CD1c-positive myeloid dendritic cell (primary cell): ENCODE data around the gene TAF11L2.
"Not testable (repeated sequence)": the region's sequence is repeated elsewhere in the genome, so short reads cannot be mapped to it uniquely, and the experiment has no call there.

Source experiments
- DNase-seq: peaks from one replicate; pipeline ENCODE4 v3.0.0-alpha.2; 2016; ENCODE audit errors: extremely low spot score

The TAF11L2 gene

DNA sequence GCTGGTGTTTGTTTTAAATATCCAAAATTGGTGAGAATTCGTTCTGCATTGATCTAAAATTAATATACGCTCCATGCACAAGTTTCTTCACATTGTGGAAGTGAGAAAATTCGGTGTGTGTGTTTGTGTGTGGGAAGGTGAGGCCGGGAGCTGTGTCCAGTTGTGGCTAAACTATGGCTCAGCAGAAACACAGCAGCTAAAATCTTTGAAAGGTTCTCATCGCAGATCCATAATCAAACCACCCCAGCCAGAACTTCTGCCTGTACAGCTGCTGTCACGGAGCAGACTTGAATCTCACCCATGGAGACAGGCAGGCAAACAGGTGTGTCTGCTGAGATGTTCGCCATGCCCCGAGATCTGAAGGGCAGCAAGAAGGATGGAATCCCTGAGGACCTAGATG, at the start of gene TAF11L2:
TAF11L2 (plus strand) TSS at position 301 of the 400 bp plus-strand sequence.
- not testable (repeated sequence) for DNase-seq

DNA sequence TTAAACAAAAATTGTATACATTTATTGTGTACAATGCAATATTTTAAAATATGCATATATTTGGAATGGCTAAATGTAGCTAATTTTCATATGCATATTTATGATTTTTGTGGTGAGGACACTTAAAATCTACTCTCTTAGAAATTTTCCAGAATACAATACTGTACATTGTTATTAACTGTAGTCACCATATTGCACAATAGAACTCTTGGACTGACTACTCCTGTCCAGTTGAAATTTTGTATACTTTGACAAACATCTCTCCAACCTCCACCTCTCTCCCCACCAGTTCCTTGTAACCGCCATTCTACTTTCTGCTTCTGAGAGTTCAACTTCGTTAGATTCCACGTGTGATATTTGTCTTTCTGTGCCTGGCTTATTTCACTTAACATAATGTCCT, 49.2 kb upstream of the TAF11L2 start:
- DNase-seq = no peak

DNA sequence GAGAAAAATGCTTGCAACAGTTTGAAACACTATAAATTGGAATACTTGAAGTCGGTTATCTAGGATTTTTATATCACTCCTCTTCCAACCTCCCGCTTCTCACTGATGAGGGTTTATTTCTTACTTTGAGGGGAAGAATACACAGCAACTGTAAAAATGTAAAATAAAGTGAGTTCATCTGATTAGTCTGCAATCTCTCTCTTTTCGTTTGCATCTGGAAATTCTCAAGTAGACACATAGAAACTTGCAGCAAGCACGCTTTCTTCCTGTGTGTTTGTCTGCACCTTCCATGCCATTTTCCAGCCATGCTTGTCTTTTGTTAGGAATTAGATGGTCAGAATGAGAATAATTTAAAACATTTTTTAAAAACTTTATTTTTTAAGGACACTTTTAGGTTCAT, 45.1 kb upstream of the TAF11L2 start:
- DNase-seq = no peak

DNA sequence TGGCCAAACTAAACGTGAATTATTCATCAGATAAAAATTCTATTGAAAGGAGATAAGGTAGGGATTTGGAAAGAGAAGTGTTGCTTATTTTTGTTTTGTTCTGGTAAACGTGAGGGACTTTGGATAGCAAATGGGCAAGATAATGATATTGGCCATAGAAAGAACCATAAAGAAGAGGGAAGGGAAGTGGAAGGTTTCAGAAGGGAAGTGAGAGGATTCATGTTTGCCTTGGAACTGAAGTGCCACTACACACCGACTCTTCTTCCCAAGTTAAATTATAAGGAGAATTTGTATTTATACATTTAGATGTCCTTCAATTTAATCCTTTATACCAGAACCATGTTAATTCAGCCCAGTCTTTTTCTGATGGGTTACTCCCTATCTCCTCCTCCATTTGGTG, 42.1 kb upstream of the TAF11L2 start:
- peak; percentile 60 for DNase-seq

DNA sequence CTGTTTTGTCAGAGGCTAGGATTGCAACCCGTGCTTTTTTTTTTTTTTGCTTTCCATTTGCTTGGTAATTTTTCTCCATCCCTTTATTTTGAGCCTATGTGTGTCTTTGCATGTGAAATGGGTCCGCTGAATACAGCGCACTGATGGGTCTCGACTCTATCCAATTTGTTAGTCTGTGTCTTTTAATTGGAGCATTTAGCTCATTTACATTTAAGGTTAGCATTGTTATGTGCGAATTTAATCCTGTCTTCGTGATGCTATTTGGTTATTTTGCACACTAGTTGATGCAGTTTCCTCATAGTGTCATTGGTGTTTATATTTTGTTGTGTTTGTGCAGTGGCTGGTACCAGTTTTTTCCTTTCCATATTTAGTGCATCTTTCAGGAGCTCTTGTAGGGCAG, 36.2 kb upstream of the TAF11L2 start:
- DNase-seq = no peak

DNA sequence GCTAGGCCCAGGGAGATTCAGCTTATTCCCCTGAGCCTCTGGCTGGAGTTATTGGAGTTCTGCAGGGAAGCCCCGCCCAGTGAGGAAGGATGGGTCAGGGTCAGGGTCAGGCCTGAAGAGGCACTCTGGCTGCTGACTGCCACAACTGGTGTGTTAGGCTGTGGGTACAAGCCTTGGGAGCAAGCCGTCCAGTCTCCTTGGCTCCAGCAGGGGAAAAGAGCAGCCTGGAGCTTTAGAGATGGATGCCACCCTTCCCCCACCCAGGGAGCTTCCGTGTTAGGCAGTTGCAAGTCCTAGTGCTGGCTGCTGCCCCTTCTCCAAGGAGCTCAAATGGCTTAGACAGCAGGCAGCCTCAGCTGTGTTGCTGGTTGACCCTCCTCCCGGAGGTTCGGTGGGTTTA, 34.4 kb upstream of the TAF11L2 start:
- no peak for DNase-seq

DNA sequence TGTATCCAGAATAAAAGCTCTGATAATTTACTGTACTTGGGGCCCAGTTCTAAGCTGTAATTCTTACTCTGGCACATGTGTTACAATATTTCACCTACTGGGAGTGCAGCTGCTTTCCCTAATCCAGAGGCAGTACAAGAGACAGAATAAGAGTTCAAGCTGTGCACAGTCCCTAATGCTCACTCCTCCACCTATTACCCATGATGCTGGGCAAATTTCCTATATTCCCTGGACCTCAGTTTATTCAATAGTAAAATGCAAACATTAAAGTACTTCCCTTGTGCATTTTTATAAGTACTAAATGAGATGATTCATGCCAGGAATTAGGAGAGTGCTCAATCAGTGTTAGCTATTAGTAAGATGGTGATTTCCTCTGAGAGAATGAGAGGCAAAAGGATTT, 28.0 kb upstream of the TAF11L2 start:
- DNase-seq = no peak

DNA sequence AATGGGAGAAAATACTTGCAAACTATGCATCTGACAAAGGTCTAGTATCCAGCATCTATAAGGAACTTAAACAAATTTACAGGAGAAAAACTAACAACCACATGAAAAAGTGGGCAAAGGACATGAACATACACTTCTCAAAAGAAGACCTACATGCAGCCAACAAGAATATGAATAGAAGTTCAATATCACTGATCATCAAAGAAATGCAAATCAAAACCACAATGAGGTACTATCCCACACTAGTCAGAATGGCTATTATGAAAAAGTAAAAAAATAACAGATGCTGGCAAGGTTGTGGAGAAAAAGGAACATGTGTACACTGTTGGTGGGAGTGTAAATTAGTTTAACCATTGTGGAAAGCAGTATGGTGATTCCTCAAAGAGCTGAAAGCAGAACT, 23.0 kb upstream of the TAF11L2 start:
- not testable (repeated sequence) for DNase-seq

DNA sequence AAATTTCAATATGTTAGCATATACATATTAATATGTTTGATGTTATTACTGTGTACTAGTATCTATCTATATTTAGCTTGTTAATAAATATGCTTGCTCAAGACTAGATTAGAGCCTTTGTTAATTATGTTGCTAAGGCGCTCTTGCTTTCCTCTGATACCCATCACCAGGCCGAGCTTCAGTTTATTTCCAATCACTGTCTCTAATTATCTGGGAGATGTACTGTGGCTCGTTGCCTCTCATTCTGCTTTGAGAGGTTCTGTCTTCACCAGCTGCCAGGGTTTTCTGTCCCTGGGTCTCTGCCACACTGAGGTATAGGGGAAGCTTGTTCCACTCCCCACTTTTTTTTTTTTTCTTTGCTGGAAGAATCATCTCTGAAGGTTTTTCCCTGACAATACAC, 21.0 kb upstream of the TAF11L2 start:
- DNase-seq = no peak

DNA sequence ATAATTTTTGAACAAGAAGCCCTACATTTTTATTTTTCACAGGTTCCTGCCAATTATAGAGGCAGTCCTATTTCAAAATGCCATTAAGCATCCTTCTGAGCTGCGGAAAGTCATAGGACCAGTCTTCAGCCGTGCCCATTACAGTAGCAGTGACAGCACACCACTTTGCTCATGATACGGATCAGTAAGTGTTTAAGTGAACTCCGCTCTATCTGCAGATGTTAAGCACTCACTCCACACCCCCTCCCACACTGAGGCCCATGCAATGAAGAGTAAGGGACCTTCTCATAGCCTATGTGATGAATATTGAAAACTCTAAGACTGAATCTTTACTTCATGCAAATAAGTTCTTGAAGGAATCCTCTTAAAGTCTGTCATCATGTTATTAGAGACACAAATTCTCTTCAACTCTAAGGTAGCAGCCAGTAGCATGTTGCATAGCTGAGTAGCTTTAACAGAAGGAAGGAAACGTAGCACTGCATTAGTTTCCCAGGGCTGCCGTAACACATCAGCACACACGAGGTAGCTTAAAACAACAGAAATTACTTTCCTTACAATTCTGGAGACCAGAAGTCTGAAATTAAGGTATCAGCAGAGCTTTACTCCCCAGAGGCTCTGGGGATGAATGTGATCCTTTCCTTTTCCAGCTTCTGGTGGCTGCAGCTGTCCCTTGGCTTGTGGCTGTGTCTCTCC, 20.3 kb upstream of the TAF11L2 start:
- DNase-seq = no peak

DNA sequence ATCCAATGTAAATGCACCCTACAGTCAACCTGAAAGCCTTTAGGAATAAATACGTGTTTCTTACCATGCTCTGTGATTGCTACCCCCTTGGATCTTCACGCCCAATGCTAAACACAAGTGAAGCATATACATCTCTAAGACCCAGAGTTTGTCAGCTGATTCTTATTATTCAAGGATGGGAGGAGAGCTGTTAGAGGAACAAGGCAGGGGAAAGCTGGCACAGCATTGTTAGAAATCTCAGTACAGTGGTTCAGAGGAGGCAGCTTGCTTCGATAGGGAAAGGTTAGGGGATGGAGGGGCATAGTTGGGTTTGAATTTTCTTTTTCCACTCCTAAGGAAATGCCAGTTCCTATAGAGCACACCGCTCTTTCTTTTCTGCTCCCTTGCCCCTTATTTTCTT, 16.7 kb upstream of the TAF11L2 start:
- DNase-seq = no peak

DNA sequence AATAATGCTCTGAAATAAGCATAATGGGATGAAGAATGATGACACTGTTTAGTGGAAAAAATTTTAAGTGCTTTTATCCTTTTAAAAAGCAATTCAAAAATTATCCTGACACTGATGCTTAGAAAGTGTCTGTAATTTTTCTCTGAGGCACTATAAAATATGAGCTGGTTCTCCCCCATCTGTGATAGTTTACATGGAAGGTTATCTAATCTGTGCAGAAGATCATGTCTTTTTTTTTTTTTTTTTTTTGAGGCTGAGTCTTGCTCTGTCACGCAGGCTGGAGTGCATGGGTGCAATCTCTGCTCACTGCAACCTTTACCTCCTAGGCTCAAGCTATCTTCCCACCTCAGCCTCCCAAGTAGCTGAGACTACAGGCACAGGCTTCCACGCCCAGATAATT, 15.2 kb upstream of the TAF11L2 start:
- DNase-seq = no peak

DNA sequence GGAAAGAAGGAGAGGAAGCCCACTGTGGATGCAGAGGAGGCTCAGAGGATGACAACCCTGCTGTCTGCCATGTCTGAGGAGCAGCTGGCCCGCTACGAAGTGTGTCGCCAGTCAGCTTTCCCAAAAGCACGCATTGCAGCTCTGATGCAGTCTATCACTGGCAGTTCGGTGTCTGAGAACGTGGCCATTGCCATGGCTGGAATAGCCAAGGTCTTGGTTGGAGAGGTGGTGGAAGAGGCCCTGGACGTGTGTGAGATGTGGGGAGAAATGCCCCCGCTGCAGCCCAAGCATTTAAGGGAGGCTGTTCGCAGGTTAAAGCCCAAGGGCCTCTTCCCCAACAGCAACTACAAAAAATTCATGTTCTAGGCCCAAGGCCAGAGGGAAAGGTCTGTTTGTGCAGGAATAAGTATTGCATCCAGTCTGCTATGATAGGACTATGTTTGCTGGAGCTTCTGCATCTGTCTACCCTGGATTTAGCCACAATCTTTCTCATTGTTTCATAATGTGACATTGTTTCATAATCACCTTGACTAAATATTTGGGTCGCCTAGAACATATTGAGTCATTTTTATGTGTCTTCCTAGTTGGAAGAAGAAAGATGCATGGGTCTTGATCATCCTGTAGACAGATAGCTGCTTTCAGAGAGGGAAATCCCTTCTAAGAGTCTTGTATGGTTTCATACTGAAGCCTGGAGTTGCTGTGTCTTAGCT, 11.4 kb upstream of the TAF11L2 start:
- not testable (repeated sequence) for DNase-seq

DNA sequence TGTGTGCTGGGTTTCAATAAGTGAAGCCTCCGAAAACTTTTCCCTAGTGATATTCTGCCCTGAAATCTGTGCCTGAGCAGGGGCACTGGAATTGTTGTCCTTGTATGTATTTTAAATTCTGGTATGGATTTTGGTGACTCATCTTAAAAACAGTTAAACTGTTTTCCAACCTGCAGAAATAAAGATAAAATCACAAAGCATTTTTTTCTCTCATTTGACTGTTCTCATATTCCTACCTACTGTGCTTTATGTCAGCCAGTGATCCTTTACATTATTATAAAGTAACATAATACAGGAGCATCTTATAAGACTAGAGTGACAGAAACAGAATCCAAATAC, 10.9 kb upstream of the TAF11L2 start:
- DNase-seq = no peak

DNA sequence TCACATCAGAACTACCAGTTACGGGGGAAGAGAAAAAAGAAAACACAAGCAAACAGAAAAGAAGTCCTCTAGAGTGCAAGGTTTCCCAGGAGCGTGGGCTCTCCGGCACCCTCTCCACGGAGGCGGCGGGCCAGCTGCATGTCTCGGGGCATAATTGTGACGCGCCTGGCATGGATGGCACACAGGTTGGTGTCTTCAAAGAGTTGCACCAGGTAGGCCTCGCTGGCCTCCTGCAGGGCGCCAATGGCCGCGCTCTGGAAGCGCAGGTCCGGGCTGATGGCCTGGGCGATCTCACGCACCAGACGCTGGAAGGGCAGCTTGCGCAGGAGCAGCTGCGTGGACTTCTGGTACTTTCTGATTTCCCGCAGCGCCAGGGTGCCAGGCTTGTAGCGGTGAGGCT, 6.8 kb upstream of the TAF11L2 start:
- DNase-seq = not testable (repeated sequence)

DNA sequence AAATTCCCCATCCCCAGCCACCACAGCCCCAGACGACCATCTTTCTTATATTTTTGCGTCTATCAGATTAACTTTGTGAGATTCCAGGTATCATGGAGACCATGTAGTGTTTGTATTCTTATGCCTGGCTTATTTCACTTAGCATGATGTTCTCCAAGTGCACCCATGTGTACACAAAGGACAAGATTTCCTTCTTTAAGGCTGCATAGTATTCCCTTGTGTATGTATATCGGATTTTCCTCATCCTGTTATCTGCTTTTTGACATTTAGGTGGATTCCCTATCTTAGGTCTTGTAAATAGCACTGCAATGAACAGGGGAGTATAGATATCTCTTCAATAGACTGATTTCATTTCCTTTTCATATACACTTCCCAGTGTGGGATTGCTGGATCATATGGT, 5.3 kb upstream of the TAF11L2 start:
- no peak for DNase-seq

DNA sequence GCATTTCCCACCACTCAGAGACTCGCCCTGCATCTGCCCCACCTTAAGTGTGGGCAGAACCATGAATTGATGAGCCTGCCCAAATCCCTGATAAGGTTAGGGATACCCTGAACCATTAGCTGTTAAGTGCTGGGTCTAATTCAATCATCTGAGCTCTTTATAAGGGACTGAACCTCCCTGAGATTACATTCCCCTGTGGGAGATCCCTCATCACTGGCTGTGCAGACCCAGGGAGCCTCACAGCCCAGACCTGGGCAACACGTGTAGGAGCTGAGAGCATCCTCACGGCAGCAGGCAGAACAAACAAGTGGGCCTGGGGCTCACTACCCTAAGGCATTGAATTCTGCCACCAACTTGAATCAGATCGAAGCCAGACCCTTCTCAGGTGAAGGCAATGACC, 585 bp upstream of the TAF11L2 start:
- DNase-seq = no peak

DNA sequence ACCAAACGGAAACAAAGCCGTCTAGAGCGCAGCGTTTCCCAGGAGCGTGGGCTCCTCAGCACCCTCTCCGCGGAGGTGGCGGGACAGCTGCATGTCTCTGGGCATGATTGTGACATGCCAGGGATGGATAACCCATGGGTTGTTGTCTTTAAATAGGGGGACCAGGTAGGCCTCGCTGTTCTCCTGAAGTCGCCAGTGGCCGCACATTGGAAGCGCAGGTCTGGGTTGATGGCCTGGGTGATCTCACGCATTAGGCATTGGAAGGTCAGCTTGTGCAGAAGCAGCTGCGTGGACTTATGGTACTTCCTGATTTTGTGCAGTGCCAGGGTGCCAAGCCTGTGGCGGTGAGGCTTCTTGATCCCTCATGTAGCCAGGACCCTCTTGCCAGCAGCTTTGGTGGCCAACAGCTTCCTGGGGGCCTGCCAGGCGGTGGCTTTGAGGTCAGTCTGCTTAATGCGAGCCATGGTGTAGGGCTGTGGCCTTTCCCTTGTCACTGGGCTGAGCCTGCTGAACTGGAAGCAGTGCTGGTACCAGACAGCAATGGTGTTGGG, 13.8 kb downstream of the TAF11L2 start:
- DNase-seq = no peak

DNA sequence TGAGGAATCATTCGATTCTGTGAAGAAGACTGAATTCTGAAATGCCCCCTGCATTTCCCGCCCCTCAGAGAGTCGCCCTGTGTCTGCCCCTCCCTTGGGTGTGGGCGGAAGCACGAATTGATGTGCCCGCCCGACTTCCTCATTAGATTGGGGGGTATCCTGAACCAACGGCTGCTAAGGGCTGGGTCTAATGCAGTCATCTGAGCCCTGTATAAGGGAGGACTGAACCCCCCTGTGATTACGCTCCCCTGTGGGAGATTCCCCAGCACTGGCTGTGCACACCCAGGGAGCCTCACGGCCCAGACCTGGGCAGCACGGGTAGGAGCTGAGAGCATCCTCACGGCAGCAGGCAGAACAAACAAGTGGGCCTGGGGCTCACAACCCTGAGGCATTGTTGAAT, 19.5 kb downstream of the TAF11L2 start:
- DNase-seq = not testable (repeated sequence)

DNA sequence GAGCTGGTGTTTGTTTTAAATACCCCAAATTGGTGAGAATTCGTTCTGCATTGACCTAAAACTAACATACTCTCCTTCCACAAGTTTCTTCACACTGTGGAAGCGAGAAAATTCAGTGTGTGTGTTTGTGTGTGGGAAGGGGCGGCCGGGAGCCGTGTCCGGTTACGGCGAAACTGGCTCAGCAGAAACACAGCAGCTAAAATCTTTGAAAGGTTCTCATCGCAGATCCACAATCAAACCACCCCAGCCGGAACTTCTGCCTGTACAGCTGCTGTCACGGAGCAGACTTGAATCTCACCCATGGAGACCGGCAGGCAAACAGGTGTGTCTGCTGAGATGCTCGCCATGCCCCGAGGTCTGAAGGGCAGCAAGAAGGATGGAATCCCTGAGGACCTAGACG, 20.0 kb downstream of the TAF11L2 start, which contains the start of gene TAF11L3:
TAF11L3 (plus strand) TSS at position 301 of the 400 bp plus-strand sequence.
- not testable (repeated sequence) for DNase-seq

DNA sequence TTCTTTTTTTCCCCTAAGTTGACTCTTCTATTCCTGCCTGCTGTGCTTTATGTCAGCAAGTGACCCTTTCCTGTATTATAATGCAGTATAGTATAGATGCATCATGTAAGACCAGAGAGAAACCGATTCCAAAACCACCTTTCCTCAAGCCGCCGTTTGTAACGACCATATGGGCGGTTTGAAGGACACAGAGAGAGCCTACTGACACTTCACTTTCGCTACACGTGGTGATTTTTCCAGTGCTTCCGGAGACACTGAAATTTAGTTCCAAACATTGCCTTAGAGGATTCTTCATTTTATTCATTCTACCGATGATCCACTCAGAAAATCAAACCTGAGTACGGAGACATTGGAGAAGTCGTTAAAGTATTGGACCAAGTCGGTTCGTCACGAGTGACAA, 21.5 kb downstream of the TAF11L2 start:
- not testable (repeated sequence) for DNase-seq

DNA sequence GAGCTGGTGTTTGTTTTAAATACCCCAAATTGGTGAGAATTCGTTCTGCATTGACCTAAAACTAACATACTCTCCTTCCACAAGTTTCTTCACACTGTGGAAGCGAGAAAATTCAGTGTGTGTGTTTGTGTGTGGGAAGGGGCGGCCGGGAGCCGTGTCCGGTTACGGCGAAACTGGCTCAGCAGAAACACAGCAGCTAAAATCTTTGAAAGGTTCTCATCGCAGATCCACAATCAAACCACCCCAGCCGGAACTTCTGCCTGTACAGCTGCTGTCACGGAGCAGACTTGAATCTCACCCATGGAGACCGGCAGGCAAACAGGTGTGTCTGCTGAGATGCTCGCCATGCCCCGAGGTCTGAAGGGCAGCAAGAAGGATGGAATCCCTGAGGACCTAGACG, 23.5 kb downstream of the TAF11L2 start, which contains the start of gene TAF11L4:
TAF11L4 (plus strand) TSS at position 301 of the 400 bp plus-strand sequence.
- DNase-seq = not testable (repeated sequence)

DNA sequence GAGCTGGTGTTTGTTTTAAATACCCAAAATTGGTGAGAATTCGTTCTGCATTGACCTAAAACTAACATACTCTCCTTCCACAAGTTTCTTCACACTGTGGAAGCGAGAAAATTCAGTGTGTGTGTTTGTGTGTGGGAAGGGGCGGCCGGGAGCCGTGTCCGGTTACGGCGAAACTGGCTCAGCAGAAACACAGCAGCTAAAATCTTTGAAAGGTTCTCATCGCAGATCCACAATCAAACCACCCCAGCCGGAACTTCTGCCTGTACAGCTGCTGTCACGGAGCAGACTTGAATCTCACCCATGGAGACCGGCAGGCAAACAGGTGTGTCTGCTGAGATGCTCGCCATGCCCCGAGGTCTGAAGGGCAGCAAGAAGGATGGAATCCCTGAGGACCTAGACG, 26.9 kb downstream of the TAF11L2 start, which contains the start of gene TAF11L5:
TAF11L5 (plus strand) TSS at position 301 of the 400 bp plus-strand sequence.
- not testable (repeated sequence) for DNase-seq
